ENCODE measurements around the gene DTHD1.
A peak's percentile ranks its signal among the peaks of the same experiment; 100 is the strongest.

DTHD1 gene

GRCh38 chr4:36288731-36289426 lies 7.5 kb downstream of the DTHD1 start:
- Histone ChIP-seq H3K4me1 (ENCODE audit: control insufficient read depth in 1 of 2, insufficient read depth in 2 of 2, low read length in 2 of 2) (no peaks in the 10 kb centered on the region), H3K4me3 (ENCODE audit: low read depth, low read length) (no peak overlapping the region), H3K9ac (ENCODE audit: low read length) (no peak overlapping the region), H2BK12ac (ENCODE audit: low read length) (no peak overlapping the region), H3K14ac (ENCODE audit: low read length) (no peak overlapping the region), H3K79me1 (ENCODE audit: low read length) (no peaks in the 10 kb centered on the region), H3K4ac (ENCODE audit: low read depth, low read length) (no peak overlapping the region), H2BK120ac (ENCODE audit: insufficient read depth, low read length, poor library complexity) (no peak overlapping the region), H3K27me3 (ENCODE audit: insufficient read depth, low read length) (no peaks in the 10 kb centered on the region), H4K12ac (ENCODE audit: low read depth, low read length) (no peak overlapping the region), H4K8ac (ENCODE audit: low read depth, low read length) (no peak overlapping the region), H2BK5ac (ENCODE audit: low read depth, low read length, poor library complexity) (no peak overlapping the region), H3K18ac (ENCODE audit: low read length) (no peak overlapping the region), H3K36me3 (ENCODE audit: control insufficient read depth in 1 of 2, insufficient read depth in 2 of 2, low read length in 2 of 2) (no peaks in the 10 kb centered on the region), H2AFZ (ENCODE audit: insufficient read depth, low read length, poor library complexity) (no peak overlapping the region), H3K27ac (ENCODE audit: low read depth, low read length) (no peak overlapping the region), H3K79me2 (ENCODE audit: control insufficient read depth, insufficient read depth, low read length, poor library complexity) (no peaks in the 10 kb centered on the region), H3K9me3 (ENCODE audit: insufficient read depth, low read depth, low read length) (no peaks in the 10 kb centered on the region), H3K4me2 (ENCODE audit: low read length) (no peak overlapping the region), H2AK5ac (ENCODE audit: low read length) (no peak overlapping the region), H3K23ac (ENCODE audit: low read length) (no peak overlapping the region), H4K91ac (ENCODE audit: low read depth, low read length) (no peak overlapping the region)
- no CpG with 5 or more reads among the region's 2 CpGs for WGBS (ENCODE audit: extremely low coverage, insufficient coverage, insufficient read length)
- DNase-seq: peak in 1 of 2 donors; percentile 30

DNA sequence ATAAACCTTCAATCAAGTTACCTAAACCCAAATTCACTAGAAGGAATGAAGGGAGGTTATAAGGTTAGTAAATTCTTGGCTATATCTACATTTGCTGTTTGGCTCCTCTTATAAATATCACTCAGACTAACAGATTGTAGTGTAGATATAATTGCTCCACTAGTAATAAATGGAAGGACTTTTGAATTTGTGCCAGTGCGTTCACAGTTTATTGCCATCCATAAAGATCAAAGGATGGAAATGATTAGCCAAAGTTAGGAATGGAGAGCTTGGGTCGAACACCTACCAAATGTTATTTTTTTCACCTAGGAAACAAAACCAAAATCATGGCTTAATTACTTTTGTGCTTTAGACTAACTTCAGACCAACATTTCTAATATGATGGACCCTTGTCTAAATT lies 9.2 kb downstream of the DTHD1 start:
- Histone ChIP-seq H2BK12ac (ENCODE audit: low read length) (no peak overlapping the region), H3K27me3 (ENCODE audit: insufficient read depth, low read length) (no peaks in the 10 kb centered on the region), H3K23ac (ENCODE audit: low read length) (no peak overlapping the region), H4K8ac (ENCODE audit: low read depth, low read length) (no peak overlapping the region), H3K36me3 (ENCODE audit: control insufficient read depth in 1 of 2, insufficient read depth in 2 of 2, low read length in 2 of 2) (no peaks in the 10 kb centered on the region), H3K9ac (ENCODE audit: low read length) (no peak overlapping the region), H3K4me3 (ENCODE audit: low read depth, low read length) (no peak overlapping the region), H2AFZ (ENCODE audit: insufficient read depth, low read length, poor library complexity) (no peak overlapping the region), H3K27ac (ENCODE audit: low read depth, low read length) (no peak overlapping the region), H3K14ac (ENCODE audit: low read length) (no peak overlapping the region), H4K12ac (ENCODE audit: low read depth, low read length) (no peak overlapping the region), H3K79me2 (ENCODE audit: control insufficient read depth, insufficient read depth, low read length, poor library complexity) (no peaks in the 10 kb centered on the region), H2BK5ac (ENCODE audit: low read depth, low read length, poor library complexity) (no peak overlapping the region), H3K4ac (ENCODE audit: low read depth, low read length) (no peak overlapping the region), H3K4me2 (ENCODE audit: low read length) (no peak overlapping the region), H3K4me1 (ENCODE audit: control insufficient read depth in 1 of 2, insufficient read depth in 2 of 2, low read length in 2 of 2) (no peaks in the 10 kb centered on the region), H2BK120ac (ENCODE audit: insufficient read depth, low read length, poor library complexity) (no peak overlapping the region), H2AK5ac (ENCODE audit: low read length) (no peak overlapping the region), H4K91ac (ENCODE audit: low read depth, low read length) (no peak overlapping the region), H3K9me3 (ENCODE audit: insufficient read depth, low read depth, low read length) (no peaks in the 10 kb centered on the region), H3K79me1 (ENCODE audit: low read length) (no peaks in the 10 kb centered on the region), H3K18ac (ENCODE audit: low read length) (no peak overlapping the region)
- no peak for DNase-seq
- WGBS (ENCODE audit: extremely low coverage, insufficient coverage, insufficient read length): no CpG with 5 or more reads among the region's 2 CpGs

DNA sequence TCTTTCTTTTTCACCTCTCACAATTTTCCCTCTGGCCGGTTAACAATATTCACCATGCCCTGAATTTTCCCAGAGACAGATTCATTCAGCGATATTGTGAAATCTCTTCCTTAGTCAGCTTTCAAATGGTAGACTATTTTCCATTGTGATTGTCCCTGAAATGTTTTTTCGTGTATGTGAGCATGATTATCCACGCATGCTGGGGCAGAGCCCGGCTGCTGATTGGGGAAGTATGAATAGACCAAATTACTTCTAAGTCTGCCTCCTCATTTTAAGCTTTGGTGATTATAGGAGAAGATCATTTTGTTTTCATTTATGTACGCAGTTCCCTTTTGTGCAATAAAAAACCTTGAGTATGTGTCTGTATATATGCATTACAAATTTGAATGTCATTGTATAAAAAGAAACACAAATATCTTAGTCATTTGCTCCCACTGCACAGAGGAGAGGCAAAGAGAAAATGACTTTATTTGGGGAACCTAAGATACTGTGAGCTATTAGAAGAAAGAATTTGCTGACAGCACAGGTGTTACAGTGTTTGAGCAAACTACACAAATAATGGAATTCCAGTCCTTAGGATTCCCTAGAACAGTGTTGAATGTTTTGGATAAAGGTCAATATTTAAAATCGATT lies 11.3 kb downstream of the DTHD1 start:
- no peak overlapping the region for H3K4ac ChIP-seq (ENCODE audit: low read depth, low read length)
- no peaks in the 10 kb centered on the region for H3K4me1 ChIP-seq (ENCODE audit: control insufficient read depth in 1 of 2, insufficient read depth in 2 of 2, low read length in 2 of 2)
- H2AFZ ChIP-seq (ENCODE audit: insufficient read depth, low read length, poor library complexity): no peak overlapping the region
- H4K12ac ChIP-seq (ENCODE audit: low read depth, low read length): no peak overlapping the region
- no peak overlapping the region for H2BK5ac ChIP-seq (ENCODE audit: low read depth, low read length, poor library complexity)
- H3K4me3 ChIP-seq (ENCODE audit: low read depth, low read length): no peak overlapping the region
- no peak overlapping the region for H3K4me2 ChIP-seq (ENCODE audit: low read length)
- no peak overlapping the region for H3K18ac ChIP-seq (ENCODE audit: low read length)
- no peaks in the 10 kb centered on the region for H3K9me3 ChIP-seq (ENCODE audit: insufficient read depth, low read depth, low read length)
- H2BK120ac ChIP-seq (ENCODE audit: insufficient read depth, low read length, poor library complexity): no peak overlapping the region
- H3K27me3 ChIP-seq (ENCODE audit: insufficient read depth, low read length): no peaks in the 10 kb centered on the region
- no peak overlapping the region for H4K8ac ChIP-seq (ENCODE audit: low read depth, low read length)
- DNase-seq: no peak
- H3K79me2 ChIP-seq (ENCODE audit: control insufficient read depth, insufficient read depth, low read length, poor library complexity): no peaks in the 10 kb centered on the region
- no peak overlapping the region for H3K9ac ChIP-seq (ENCODE audit: low read length)
- H3K79me1 ChIP-seq (ENCODE audit: low read length): no peaks in the 10 kb centered on the region
- no CpG with 5 or more reads among the region's 7 CpGs for WGBS (ENCODE audit: extremely low coverage, insufficient coverage, insufficient read length)
- no peak overlapping the region for H3K27ac ChIP-seq (ENCODE audit: low read depth, low read length)
- no peak overlapping the region for H4K91ac ChIP-seq (ENCODE audit: low read depth, low read length)
- H3K23ac ChIP-seq (ENCODE audit: low read length): no peak overlapping the region
- no peak overlapping the region for H2AK5ac ChIP-seq (ENCODE audit: low read length)
- H2BK12ac ChIP-seq (ENCODE audit: low read length): no peak overlapping the region
- H3K36me3 ChIP-seq (ENCODE audit: control insufficient read depth in 1 of 2, insufficient read depth in 2 of 2, low read length in 2 of 2): no peaks in the 10 kb centered on the region
- H3K14ac ChIP-seq (ENCODE audit: low read length): no peak overlapping the region

DNA sequence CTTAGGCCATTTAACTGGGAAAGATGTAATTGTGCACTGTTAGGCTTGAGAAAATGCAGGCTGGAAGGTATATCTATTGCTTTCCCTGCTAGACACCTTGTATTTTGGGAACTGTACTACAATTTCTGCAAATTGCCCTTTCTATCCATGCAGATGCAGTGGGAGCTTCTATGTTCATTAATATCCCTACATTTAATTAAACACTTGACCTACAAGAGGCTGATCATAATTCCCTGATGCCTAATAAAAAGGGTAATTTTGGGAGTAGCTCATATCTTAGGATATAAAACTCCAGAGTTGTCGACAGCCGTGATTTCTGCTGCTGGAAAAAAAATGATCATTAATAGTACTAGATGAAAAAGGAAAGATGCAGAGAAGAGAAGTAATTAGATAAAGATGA lies 19.7 kb downstream of the DTHD1 start:
- Histone ChIP-seq H3K4me1 (ENCODE audit: control insufficient read depth in 1 of 2, insufficient read depth in 2 of 2, low read length in 2 of 2) (no peaks in the 10 kb centered on the region), H2BK120ac (ENCODE audit: insufficient read depth, low read length, poor library complexity) (no peak overlapping the region), H4K91ac (ENCODE audit: low read depth, low read length) (no peak overlapping the region), H2BK12ac (ENCODE audit: low read length) (no peak overlapping the region), H3K9me3 (ENCODE audit: insufficient read depth, low read depth, low read length) (no peaks in the 10 kb centered on the region), H3K18ac (ENCODE audit: low read length) (no peak overlapping the region), H3K27me3 (ENCODE audit: insufficient read depth, low read length) (no peaks in the 10 kb centered on the region), H2AK5ac (ENCODE audit: low read length) (no peak overlapping the region), H3K27ac (ENCODE audit: low read depth, low read length) (no peak overlapping the region), H3K79me2 (ENCODE audit: control insufficient read depth, insufficient read depth, low read length, poor library complexity) (no peaks in the 10 kb centered on the region), H3K23ac (ENCODE audit: low read length) (no peak overlapping the region), H4K8ac (ENCODE audit: low read depth, low read length) (no peak overlapping the region), H3K79me1 (ENCODE audit: low read length) (no peaks in the 10 kb centered on the region), H4K12ac (ENCODE audit: low read depth, low read length) (no peak overlapping the region), H3K36me3 (ENCODE audit: control insufficient read depth in 1 of 2, insufficient read depth in 2 of 2, low read length in 2 of 2) (no peaks in the 10 kb centered on the region), H2BK5ac (ENCODE audit: low read depth, low read length, poor library complexity) (no peak overlapping the region), H3K4me2 (ENCODE audit: low read length) (no peak overlapping the region), H2AFZ (ENCODE audit: insufficient read depth, low read length, poor library complexity) (no peak overlapping the region), H3K4me3 (ENCODE audit: low read depth, low read length) (no peak overlapping the region), H3K9ac (ENCODE audit: low read length) (no peak overlapping the region), H3K14ac (ENCODE audit: low read length) (no peak overlapping the region), H3K4ac (ENCODE audit: low read depth, low read length) (no peak overlapping the region)
- DNase-seq: no peak
- WGBS (ENCODE audit: extremely low coverage, insufficient coverage, insufficient read length): no CpG with 5 or more reads among the region's 2 CpGs

All from trophoblast cell (in vitro differentiated cells and primary cell).